Kidney capillary endothelial cell (primary cell): ENCODE measurements around the gene CLASP1.
"Not testable (repeated sequence)": the region's sequence is repeated elsewhere in the genome, so short reads cannot be mapped to it uniquely, and the experiment has no call there.

Experiments
- DNase-seq: peaks from one replicate; pipeline ENCODE4 v3.0.0-alpha.2; 2018; ENCODE audit warnings: low spot score

CLASP1 gene

DNA sequence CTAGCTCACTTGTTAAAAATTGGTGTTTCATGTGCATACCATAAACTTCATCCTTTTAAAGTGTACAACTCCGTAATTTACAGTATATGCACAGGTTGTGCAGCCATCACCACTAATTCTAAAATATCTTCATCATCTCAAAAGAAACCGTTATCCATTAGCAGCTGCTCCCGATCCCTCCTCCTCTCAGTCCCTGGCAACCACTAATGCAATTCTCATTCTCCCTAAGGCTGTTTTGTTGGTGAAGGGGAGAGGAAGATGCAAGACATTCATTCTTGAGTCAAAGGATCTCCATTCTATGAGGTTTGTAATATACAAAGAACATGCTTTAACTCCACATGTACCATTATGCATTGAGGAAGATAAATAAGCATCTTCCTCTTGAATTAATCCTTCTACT is 70.0 kb downstream of the CLASP1 start:
- DNase-seq = no peak

DNA sequence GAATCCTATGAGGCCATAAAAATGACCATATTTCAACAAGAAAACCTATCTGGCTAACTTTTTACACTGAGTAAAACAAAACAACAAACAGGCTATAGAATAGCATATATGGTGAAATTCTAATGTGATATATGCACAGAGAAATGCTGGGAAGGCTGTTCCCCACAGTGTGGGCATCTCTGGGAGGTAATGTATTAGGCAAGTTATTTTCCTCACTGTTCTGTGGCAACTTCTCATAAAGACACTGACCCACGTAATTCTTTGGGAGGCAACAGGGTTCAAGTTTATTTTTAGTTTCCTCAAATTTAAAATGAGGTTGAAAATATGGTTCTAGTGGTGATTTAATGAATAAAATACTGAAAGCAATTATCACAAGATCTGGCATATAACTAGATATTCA is 71.9 kb downstream of the CLASP1 start:
- no peak for DNase-seq

DNA sequence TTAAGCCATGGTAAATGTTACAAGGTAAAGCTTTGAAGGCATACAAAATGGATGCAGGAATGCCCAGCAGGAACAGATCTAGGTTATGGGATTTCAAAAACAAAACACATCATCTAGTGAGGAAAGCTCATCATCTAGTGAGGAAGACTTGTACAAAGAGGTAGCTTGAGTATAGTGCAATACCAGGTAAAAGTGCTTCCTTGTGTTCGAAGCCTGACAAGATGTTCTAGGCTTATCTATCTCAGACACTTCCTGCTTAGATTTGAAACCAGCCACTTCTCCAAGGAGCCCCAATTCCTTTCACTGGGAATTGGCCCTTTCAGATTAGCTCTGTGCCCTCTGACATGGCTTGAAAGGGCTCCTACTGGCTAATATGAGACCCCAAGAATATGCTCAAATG is 73.0 kb downstream of the CLASP1 start:
- DNase-seq = no peak

DNA sequence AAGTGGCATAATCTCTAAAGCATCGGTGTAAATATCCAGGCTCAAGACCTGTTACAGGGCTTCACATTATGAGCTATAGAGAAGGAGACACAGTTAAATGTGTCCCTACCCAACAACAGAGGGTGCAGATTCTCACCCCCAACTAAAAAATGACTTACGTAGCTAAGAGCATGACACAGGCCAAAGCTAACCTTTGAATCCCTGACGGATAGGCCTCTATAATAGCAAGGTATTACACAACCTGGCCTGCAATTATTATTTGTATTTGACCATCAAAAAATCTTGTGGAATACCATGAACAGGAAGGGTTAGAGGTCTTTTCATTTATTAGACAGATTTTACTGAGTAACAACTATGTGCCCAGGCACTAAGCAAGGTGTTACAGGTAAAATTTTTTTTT is 73.5 kb downstream of the CLASP1 start:
- no peak for DNase-seq

GRCh38 chr2:121570667-121571055 is 78.6 kb downstream of the CLASP1 start:
- DNase-seq = no peak

DNA sequence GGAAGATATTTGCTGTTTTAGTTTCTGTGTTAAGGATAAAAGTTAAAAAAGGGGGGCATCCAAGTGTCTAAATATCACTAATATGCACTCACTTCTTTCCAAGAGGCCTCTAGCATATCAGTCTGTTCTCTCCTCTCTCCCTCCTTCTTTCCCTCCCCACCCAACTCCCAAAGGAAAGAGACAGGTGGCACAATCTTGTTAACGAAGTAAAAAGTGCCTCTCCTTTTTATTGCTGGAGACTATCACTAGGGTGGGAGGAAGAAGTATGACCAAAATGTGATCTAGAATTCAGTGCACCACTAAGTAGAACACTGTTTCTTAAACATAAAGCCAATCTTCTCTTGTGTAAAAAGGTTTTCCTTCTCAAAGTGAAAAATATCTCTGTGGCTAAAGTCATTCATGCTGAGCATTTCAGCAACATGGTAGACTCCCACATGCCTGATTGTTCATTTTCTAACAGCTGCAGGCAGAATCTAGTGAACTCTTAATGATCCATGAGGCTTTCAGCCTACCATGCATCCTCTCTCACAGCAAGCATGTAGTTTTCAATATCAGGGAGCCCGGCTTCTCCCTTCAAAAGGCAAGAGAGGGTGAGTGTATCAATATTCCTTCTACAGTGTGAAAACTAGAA is 79.1 kb downstream of the CLASP1 start:
- no peak for DNase-seq

- no peak for DNase-seq
Measured at GRCh38 chr2:121567957-121568409, 81.3 kb downstream of the CLASP1 start.

DNA sequence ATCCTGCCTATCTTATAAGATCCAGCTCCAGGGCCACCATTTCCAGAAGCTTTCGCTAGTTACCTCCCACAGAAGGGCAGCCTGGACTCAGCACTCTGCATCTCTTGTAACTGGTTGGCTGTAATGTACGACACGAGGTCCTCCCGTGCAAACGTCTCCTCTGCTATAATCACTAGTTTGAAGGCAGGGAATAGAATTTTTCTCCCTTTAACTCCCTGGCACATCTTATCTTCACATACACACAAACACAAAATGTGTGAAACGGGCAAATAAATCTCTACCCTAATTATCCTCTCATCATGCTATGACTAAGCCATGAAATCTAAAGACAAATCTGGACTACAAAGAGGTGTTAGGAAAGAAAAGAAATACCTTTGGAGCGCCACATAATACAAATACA is 81.8 kb downstream of the CLASP1 start:
- no peak for DNase-seq

DNA sequence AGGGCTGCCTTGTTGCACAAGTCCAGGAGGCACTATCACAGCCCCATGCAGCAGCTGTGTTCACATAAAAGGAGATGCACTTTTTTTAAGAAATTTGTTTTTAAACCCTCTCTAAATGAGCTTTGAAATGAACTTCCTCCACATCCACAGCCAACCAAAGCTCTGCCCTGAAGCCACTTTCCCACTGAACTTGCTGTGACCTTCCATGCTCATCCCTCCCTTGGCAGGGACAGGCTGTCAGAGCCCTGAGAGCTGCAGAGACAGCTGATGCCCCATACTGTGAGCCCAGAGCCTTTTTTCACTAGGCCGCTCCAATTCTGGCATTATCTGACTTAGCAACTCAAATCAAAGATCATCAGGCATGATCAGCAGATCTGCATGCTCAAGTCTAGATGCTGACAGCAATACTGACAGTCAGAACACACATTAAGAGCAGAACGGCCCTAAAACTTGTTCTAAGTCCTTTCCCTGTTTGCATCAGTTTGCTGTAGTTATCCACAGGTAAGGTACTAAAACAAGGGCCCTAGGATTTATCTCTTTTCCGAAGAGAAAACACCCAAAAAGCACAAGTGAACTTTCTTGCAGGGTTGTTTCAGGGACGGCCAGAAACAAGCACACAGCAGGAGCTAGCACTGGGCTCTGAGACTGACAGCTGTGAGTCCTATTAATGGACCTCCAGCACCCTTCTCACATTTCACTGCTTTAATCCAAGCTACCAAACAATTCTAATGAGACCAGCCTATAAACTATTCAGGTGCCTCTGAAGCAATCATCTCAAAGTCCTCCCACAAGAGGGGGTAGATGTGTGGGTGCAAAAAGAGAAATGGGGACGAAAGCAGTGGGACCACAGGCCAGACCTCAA is 83.6 kb downstream of the CLASP1 start:
- DNase-seq = no peak

GRCh38 chr2:121564905-121565304 is 84.4 kb downstream of the CLASP1 start:
- no peak for DNase-seq

DNA sequence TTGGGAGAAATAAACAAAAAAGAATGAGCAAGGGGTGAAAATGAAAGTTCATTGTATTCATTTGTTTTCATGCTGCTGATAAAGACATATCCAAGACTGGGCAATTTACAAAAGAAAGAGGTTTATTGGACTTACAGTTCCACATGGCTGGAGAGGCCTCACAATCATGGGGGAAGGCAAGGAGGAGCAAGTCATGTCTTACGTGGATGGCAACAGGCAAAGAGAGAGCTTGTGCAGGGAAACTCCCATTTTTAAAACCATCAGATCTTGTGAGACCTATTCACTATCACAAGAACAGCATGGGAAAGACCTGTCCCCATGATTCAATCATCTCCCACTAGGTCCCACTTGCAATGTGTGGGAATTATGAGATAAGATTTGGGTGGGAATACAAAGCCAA is 85.5 kb downstream of the CLASP1 start:
- DNase-seq = not testable (repeated sequence)

GRCh38 chr2:121562269-121563176 is 86.7 kb downstream of the CLASP1 start:
- DNase-seq = no peak

DNA sequence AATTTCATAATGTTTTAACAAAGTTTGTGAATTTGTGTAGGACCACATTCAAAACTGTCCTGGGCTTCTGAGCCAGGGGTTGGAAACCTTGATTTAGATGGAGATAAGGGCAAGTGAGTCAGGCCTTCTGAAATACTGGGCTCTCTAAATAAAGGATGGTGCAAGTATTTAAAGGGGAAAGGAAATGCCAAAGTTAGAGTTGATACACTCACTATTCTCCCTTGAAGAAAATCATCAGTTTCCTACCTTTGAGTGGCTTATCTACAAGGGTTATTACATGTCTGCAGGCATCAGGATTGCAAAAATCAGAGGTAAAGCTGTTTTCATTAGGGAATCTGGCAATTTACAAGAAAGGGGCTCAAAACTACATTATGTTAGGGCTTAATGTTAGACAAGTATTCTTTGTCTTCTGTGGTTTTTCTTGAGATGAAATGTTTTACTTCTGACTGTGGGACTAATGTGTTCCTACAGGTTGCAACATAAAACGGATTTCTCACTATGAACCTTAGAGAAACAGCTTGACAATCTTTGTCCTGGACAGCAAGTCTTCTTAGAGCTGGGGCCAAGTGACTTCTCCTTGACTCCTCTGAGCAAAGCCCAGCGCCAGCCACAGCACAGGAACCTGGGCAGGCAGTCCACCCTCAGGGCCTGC is 87.5 kb downstream of the CLASP1 start:
- no peak for DNase-seq

DNA sequence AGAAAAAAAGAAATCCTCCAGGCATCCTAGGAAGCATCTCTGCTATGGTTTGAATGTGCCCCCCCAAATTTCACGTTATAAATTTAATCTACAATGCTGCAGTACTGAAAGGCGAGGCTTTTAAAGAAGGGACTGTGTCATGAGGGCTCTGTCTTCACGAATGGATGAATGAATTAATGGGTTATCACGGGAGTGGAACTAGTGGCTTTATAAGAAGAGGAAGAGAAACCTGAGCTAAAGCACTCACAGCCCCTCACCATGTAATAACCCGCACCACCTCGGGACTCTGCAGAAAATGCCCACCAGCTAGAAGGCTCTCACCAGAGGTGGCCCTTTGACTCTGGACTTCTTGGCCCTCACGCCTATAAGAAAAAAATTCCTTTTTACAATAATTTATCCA is 90.9 kb downstream of the CLASP1 start:
- DNase-seq = no peak

DNA sequence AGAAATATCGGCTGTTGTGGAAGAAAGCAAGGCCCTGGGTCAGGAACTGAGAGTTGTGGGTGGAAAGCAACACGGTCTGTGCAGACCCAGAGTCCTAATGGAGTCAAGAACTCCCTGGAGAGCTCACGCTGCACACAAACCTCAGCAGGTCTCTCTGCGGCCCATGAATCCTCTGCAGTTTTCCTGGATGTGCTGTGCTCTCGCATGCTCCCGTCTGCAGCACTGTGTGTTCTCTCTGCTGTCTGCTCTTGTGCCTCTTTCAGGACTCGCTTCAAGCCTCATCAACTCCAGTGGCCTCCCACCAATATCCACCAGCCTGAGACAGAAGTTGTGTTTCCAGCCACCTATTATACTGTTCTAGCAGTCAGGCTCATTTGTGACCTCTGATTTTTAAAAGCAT is 94.3 kb downstream of the CLASP1 start:
- no peak for DNase-seq

DNA sequence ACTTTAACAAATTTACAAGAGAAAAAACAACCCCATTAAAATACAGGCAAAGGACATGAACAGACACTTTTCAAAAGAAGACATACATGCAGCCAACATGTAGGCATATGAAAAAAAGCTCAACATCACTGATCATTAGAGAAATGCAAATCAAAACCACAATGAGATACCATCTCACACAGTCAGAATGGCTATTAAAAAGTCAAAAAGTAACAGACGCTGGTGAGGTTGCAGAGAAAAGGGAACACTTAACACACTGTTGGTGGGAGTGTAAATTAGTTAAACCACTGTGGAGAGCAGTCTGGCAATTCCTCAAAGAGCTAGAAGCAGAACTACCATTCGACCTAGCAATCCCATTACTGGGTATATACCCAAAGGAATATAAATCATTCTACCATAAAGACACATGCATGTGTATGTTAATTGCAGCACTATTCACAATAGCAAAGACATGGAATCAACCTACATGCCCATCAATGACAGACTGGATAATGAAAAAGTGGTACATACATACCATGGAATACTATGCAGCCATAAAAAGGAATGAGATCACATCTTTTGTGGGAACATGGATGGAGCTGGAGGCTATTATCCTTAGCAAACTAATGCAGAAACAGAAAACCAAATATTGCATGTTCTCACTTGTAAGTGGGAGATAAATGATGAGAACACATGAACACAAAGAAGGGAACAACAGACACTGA is 96.6 kb downstream of the CLASP1 start:
- DNase-seq = not testable (repeated sequence)

DNA sequence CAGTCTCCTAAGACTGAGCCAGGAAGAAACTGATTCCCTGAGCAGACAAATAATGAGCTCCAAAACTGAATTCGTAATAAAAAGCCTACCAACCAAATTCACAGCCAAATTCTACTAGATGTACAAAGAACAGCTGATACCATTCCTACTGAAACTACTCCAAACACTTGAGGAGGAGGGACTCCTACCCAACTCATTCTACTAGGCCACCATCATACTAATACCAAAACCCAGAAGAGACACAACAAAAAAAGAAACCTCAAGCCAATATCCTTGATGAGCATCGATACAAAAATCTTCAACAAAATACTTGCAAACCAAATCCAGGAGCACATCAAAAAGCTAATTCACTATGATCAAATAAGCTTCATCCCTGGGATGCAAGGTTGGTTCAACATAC is 98.6 kb downstream of the CLASP1 start:
- DNase-seq = no peak

GRCh38 chr2:121547646-121548045 is 101.6 kb downstream of the CLASP1 start:
- no peak for DNase-seq

DNA sequence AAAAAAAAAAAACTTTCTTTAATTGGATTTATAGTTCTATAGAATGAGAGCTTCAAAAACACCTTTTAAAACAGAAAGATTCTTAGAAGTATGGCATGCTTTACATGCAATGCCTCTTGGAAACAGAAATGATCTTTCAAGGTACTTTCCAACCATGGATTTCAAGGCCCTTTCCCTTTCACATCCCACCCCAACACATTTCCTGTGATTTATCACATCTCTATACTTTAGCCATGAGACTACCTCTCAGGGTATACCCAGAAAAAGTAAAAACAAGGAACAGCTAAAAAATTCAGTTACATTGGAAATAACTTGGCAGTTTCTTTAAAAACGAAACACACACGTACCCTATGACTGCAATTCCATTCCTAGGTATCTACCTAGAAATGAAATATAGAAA is 103.3 kb downstream of the CLASP1 start:
- no peak for DNase-seq

GRCh38 chr2:121545257-121545656 is 104.0 kb downstream of the CLASP1 start:
- DNase-seq = no peak

- DNase-seq = no peak
Measured at GRCh38 chr2:121541495-121541894, 107.8 kb downstream of the CLASP1 start.
